GM21423 (cell line): ENCODE measurements around the gene SERPINI2.
"Not testable (repeated sequence)": the region's sequence is repeated elsewhere in the genome, so short reads cannot be mapped to it uniquely, and the experiment has no call there.

Experiments used
- ATAC-seq: cut with Tn5 transposase; IDR thresholded peaks from one replicate; pipeline ENCODE4 v1.9.1; 2021; ENCODE audit warnings: mild to moderate bottlenecking, moderate library complexity; ENCODE audit not compliant: unreplicated experiment

SERPINI2 gene

DNA sequence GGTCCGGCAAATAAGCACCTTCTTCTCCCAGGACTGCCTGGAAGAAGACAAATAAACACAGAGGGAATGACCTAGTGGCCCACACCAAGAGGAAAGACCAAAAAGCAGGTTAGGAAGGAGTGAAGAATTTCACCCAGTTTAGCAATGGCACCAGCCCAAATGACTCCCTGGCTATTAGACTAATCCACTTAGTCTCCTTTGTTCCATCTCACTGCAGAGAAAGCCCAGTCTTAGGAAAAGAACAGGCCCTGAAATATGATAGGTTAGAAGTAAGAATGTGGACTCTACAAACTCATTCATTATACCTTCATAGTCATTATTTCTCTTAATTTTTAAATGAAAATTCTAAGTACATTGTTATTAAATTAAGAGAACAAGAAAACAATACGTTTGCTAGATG lies 23.2 kb downstream of the SERPINI2 start:
- no peak for ATAC-seq

DNA sequence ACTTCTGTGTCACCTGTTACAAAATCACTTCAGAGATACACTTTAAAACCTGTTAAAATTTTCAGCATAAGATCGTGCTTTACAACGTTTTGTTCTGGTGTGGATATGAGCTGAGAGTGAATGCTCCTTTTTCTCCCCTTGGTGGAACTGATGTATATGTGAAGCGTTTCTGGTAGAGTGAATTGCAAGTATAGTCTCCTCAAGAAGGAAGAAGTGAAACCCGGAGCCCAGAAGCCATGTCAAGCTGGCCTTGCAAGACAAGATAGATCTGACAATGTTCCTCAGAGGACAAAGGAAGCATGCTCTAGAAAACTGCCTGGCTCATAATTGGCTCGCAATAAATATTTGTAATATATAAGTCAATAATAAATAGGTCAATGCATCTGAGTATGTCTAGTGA lies 23.6 kb downstream of the SERPINI2 start:
- ATAC-seq: no peak

DNA sequence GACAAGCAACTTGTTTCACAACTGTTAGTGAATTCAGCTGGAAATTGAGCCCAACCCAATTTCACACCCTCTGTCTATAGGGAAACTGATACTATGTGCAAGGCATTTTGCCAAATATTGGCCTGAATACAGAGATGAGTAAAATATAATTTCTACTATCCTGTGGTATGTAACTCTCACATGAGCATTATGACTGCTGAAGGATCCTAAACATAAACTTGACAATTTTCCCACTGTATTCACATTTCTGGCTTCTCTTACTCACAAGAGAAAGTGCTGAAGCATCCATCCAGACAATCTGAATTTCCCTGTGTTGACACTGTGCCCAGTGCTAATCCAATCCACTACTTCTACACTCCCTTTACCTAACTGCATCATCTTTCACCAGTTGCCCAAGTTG lies 28.4 kb downstream of the SERPINI2 start:
- ATAC-seq: no peak

DNA sequence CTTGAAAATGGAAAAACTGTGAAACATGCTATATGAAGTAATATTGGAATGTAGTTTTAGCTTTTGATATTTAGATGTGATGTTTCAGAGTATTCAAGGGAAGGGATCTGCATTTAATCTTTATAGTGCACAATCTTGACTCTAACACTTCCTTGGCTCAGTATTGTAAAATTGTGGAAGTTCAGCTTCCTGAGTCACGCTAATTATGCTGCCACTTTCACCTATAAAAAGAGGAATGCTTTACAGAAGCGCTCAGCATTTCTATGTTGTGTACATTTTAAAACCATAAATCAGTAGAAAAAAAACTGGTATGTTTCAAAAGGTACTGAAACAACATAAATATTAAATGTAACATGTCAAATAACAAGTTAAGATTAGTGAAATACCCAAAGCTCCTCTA lies 32.6 kb downstream of the SERPINI2 start:
- ATAC-seq: no peak

DNA sequence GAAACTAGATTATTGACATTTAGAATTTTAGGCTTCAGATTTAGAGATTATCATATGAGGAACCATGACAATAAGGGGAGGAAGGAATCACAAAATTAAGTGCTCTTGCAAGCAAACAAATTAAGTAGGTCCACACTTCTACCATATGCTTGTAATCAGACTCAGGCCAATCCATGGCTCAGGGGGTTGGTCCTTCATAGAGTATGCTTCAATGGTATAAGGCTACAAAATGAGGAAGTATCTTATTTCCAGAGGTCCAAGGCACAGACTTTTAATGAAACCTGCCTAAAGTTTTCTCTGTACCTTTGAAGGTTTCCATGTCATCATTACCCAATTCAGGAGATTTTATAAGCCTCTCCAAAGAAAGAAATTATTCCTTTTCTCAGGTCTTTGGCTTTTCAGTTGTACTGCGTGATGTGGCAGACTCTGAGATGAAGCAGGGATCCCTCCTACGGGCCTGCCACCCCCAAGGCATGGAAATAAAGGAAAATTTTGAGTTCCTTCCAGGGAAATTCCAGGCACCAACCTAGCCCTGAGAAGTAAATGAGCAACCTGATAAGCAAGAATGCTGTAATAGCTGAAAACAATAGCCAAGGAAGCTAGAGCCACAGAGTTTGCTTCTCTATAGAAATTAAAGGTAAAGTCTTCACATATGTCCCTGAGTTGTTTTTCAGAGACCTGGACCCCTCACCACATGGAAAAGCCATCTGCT lies 36.3 kb downstream of the SERPINI2 start:
- no peak for ATAC-seq

DNA sequence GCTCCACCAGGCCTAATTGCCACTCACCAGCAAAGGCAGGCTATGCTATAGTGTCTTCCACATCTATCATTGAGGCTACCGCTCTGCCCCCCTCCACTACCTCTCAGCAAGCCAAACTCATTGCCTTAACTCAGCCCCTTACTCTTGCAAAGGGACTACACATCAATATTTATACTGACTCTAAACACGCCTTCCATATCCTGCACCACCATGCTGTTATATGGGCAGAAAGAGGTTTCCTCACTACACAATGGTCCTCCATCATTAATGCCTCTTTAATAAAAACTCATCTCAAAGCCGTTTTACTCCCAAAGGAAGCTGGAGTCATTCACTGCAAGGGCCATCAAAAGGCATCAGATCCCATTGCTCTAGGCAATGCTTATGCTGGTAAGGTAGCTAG lies 46.9 kb downstream of the SERPINI2 start:
- ATAC-seq: not testable (repeated sequence)

DNA sequence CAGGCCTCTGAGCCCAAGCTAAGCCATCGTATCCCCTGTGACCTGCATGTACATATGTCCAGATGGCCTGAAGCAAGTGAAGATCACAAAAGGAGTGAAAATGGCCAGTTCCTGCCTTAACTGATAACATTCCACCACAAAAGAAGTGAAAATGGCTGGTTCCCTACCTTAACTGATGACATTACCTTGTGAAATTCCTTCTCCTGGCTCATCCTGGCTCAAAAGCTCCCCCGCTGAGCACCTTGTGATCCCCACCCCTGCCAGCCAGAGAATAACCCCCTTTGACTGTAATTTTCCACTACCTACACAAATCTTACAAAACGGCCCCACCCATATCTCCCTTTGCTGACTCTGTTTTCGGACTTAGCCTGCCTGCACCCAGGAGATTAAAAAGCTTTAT lies 51.4 kb downstream of the SERPINI2 start:
- ATAC-seq: not testable (repeated sequence)

DNA sequence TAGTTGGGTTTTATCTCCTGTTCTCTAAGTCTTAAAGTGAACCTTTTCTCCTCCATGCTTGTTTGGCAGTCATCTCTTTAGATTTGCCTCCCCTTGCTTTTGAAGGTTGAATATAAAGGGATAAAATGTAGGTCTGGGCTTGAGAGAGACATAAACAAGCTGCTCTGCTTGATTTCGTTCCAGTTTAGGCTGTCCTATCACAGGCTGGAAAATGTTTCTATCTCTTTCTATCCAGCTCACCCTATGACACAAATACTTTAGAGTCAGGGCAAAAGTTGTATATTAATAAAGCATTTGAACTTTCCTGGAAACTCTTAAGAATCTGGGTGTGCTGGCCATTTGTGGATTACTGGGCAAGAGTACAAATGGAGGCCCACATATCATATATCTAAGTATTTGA lies 64.2 kb downstream of the SERPINI2 start:
- no peak for ATAC-seq

DNA sequence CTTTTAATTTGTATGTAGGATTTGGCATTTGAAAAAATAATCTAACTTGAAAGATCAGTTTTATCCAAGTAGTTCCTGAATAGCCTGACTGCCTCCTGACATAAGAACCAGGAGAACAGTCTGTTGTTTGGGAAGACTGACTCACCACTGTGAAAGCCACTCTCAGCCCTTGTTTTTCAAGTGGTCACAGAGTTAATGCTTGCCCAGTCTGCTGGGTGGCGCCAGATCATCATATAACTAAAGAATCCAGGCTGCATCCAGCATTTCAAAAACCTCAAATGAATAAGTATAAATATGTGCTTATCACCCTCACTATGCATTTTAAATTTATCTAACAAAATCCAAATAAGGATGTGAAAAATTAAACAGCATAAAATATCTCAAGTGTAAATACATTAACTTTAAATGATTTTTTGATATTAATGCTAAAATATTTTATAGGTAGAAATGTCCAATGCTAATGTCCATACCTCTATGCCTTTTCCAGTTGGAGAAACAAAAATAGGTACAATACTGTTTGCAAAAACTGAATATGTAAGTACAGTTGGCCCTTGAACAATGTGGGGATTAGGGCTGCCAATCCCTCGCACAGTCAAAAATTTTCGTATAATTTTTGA lies 66.9 kb downstream of the SERPINI2 start:
- ATAC-seq: no peak

DNA sequence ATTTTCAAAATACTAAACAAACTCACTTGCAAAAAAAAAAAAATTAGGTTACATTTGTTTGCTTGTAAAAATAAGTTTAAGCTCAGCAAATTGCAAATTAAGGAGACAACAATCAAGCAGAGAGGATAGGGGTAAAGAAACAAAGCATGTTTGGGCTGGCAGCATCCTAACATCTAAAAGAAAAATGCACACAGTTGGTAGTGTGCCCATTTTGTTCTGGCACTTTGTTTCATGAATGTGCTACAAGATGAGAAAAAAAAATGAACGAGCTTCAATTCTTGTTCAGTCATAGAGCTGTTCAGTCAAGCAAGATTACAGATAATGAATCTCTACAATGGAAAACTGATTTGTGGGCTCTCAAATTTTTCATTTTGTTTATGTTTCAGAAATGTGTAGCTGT lies 76.0 kb downstream of the SERPINI2 start:
- no peak for ATAC-seq

DNA sequence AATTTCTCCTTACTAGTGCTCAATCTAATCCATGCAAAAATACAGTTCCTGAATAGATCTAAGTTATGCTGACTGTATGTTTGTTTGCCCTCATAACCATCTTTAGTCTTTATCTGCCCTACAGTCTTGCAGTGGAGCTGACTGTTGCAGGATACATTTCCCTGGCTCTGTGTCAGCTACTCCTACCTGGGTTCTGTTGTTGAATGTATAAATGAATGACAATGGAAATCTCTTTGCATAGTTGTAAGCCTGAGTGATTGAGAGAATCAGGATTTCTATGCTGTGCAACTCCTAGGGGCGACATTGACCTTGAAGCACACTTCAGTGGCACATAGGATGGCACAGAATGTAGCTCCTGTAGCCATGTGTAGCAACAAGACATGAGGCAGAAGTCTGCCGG lies 77.8 kb downstream of the SERPINI2 start:
- no peak for ATAC-seq

DNA sequence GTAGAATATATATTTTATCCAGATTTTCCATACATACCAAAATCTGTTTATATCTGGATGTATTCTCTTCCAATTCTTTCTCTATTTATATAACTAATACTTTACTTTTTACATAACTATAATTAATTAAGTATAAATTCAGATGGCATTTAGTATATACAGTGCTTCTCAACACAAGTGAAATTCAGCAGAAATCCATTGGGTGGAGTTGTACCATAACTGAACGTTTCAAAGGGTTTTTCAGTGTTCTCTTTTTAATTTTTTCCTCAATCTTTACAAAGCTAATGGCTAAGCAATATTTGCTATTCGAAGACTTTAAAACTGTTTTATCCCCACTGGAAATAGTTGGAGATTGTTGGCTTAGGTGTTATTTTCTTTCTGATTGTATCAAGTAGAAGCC lies 79.8 kb downstream of the SERPINI2 start:
- no peak for ATAC-seq
